GM12891 (cell line): ENCODE measurements around the gene SLC6A11.

Experiments
- POLR2A ChIP-seq: IDR thresholded peaks from 2 replicates; pipeline ENCODE4 v1.6.1; 2011; ENCODE audit warnings: low read depth, low read length, control low read depth
- POLR2AphosphoS5 ChIP-seq: IDR thresholded peaks from 2 replicates; pipeline ENCODE4 v1.6.1; 2011; ENCODE audit warnings: low read depth, low read length, control low read depth
- TAF1 ChIP-seq: IDR thresholded peaks from 2 replicates; pipeline ENCODE4 v1.6.1; 2011; ENCODE audit warnings: low read depth, low read length, control low read depth

GRCh38 chr3:10804183-10804648 lies 11.8 kb upstream of the SLC6A11 start:
- TF ChIP-seq POLR2A: no peak
- TF ChIP-seq POLR2AphosphoS5: no peak
- TF ChIP-seq TAF1: no peak
